Stimulated activated CD8-positive, alpha-beta memory T cell treated with anti-CD3 and anti-CD28 coated beads, Interleukin-12 subunit alpha, Interleukin-12 subunit beta, amount 100 ng/mL, for 1 hour (primary cell): ENCODE measurements around the gene DEDD.

Experiments
- DNase-seq: peaks from one replicate; pipeline ENCODE4 v3.0.0-alpha.2; 2020; ENCODE audit warnings: low read depth

Gene DEDD

GRCh38 chr1:161162806-161163205 is 30.3 kb upstream of the DEDD start:
- DNase-seq = no peak

GRCh38 chr1:161162052-161162451 is 29.6 kb upstream of the DEDD start:
- no peak for DNase-seq

- DNase-seq = no peak
Measured at GRCh38 chr1:161161652-161162051, 29.2 kb upstream of the DEDD start.

- DNase-seq = no peak
Measured at GRCh38 chr1:161160671-161161145, 28.2 kb upstream of the DEDD start.

- DNase-seq = no peak
Measured at GRCh38 chr1:161159913-161160243, 27.4 kb upstream of the DEDD start.

GRCh38 chr1:161159087-161159912 is 26.8 kb upstream of the DEDD start, which contains the start of gene USP21:
Gene USP21 (plus strand): TSS chr1:161159500. CDS start chr1:161160641, 1,141 bp downstream.
- peak; percentile 87 for DNase-seq

- no peak for DNase-seq
Measured at GRCh38 chr1:161158316-161159010, 26.0 kb upstream of the DEDD start.

GRCh38 chr1:161157867-161158266 is 25.4 kb upstream of the DEDD start:
- no peak for DNase-seq

GRCh38 chr1:161153682-161154337 is 21.3 kb upstream of the DEDD start, which contains the start of gene UFC1:
Gene UFC1 (plus strand): TSS chr1:161153978. CDS start chr1:161153998, 20 bp downstream.
- DNase-seq = peak; percentile 67

- DNase-seq = no peak
Measured at GRCh38 chr1:161153176-161153575, 20.7 kb upstream of the DEDD start.

GRCh38 chr1:161145832-161146231 is 13.4 kb upstream of the DEDD start:
- DNase-seq = no peak

GRCh38 chr1:161140755-161141400 is 8.4 kb upstream of the DEDD start:
- no peak for DNase-seq

- DNase-seq = no peak
Measured at GRCh38 chr1:161139766-161140165, 7.3 kb upstream of the DEDD start.

GRCh38 chr1:161138431-161138830 is 6.0 kb upstream of the DEDD start:
- no peak for DNase-seq

GRCh38 chr1:161137881-161138280 is 5.4 kb upstream of the DEDD start:
- DNase-seq = no peak

GRCh38 chr1:161133220-161133740 is 813 bp upstream of the DEDD start:
- no peak for DNase-seq

- no peak for DNase-seq
Measured at GRCh38 chr1:161131523-161132409, 701 bp downstream of the DEDD start.

- DNase-seq = no peak
Measured at GRCh38 chr1:161130266-161130665, 2.2 kb downstream of the DEDD start.

- no peak for DNase-seq
Measured at GRCh38 chr1:161128591-161129420, 3.7 kb downstream of the DEDD start.

- DNase-seq = no peak
Measured at GRCh38 chr1:161127649-161128048, 4.8 kb downstream of the DEDD start.
